Activated T-cell treated with anti-CD3 and anti-CD28 coated beads for 24 hours (primary cell): Measurements from ENCODE around the gene MRPL32.
A peak's percentile ranks its signal among the peaks of the same experiment; 100 is the strongest.

Experiments
- DNase-seq: peaks from one replicate; pipeline ENCODE4 v3.0.0-alpha.2; 2020; ENCODE audit warnings: low read depth

The MRPL32 gene

DNA sequence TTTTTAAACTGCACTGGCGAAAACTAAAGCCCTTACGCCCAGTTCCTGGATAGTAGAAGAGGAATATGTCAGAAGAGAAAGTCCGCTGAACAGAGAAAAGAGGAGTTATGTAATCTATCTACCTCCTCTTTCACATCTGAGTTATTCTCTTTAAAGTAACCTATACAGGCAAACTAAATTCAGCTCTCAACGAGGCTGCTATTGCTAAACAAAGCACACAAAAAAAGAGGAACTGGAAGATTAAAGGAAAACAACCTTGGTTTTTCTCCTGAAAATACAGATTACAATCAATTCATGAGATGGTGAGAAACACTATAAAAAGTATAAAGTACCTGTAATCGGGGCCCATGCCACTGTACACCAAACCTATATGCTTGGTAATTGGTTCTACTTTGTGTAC lies 6.0 kb upstream of the MRPL32 start:
- DNase-seq = no peak

GRCh38 chr7:42928754-42929153 lies 3.4 kb upstream of the MRPL32 start:
- DNase-seq = no peak

DNA sequence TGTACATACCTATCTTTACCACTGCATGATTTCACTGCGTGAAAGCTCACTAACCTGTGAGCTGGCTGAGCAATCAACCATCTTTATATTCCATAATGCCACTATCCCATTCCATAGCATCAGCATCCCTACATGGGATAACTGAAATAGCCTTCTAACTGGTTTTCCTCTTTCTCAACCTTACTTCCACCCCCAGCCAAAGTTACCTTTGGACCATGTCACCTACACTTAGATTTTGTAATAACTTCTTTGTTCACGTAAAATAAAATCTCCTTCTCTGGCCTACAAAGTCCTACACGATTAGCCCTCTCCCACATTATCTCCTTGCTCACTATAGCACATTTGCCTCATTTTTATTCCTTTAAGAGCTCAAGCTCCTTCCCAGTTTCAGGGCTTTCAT lies 2.7 kb upstream of the MRPL32 start:
- DNase-seq = no peak

- DNase-seq = no peak
These were observed 1.3 kb upstream of the MRPL32 start for GRCh38 chr7:42930889-42931288.

- DNase-seq = no peak
These were observed 736 bp upstream of the MRPL32 start for GRCh38 chr7:42931447-42931833.

GRCh38 chr7:42932811-42933591 lies 825 bp downstream of the MRPL32 start:
- no peak for DNase-seq

GRCh38 chr7:42934291-42934690 lies 2.1 kb downstream of the MRPL32 start:
- DNase-seq = no peak

DNA sequence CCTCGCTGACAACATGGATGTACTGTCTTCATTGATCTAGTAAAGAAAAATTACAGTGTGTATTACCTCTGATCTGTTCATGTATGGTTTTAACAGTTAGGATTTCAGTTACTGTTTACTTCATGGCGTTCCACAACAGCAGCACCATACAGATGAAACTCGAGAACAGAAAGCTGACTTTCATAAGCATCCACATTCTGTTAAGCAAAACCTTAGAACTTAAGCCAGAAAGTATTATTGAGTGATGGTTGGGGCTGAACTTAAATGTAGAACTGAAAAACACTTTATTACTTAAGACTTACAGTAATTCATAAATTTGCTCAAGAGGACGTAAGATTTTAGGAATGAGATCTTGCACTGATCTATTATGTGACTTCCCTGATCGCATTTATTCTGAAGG lies 3.7 kb downstream of the MRPL32 start:
- no peak for DNase-seq

- DNase-seq = no peak
These were observed 7.5 kb downstream of the MRPL32 start for GRCh38 chr7:42939457-42940240.

DNA sequence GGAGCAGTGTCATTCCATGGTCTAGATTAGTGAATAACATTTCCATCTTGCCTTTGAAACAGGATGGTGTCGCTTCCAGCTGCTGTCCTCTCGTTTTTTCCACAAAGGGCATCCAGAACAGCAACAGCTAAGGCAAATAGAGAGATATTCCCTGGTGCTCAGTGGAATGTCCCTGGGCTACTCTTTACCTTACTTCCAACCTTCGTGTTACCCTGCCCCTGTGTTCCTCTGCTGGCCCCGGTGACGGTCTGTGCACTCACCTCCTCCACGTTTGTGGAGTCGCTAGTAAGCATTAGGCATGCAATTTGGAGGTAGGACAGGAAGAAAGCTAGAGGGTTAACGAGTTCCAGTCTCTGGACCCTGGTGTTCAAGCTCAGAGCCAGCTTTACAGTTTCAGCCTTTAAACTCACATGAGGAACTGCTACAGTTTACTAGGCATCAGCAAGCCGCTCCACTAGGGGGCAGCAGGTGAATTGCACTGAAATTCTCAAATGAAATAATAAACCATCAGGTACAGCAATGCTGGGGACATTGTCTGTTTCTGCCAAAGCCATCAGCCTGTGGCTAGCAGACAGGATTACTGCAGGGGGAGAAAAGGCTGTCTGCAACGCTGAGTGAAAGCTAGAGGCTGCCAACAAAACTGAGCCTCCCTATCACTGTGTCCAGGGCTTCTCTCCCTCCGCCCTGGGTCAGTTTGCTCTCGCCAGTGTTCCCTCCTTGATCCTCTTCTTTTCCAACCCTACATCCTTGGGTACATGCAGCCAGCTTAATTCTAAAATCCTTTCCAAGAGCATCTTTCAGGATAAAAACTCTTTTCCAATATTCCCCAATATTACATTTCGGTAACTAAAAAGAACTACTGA lies 9.0 kb downstream of the MRPL32 start:
- DNase-seq = peak; percentile 63

DNA sequence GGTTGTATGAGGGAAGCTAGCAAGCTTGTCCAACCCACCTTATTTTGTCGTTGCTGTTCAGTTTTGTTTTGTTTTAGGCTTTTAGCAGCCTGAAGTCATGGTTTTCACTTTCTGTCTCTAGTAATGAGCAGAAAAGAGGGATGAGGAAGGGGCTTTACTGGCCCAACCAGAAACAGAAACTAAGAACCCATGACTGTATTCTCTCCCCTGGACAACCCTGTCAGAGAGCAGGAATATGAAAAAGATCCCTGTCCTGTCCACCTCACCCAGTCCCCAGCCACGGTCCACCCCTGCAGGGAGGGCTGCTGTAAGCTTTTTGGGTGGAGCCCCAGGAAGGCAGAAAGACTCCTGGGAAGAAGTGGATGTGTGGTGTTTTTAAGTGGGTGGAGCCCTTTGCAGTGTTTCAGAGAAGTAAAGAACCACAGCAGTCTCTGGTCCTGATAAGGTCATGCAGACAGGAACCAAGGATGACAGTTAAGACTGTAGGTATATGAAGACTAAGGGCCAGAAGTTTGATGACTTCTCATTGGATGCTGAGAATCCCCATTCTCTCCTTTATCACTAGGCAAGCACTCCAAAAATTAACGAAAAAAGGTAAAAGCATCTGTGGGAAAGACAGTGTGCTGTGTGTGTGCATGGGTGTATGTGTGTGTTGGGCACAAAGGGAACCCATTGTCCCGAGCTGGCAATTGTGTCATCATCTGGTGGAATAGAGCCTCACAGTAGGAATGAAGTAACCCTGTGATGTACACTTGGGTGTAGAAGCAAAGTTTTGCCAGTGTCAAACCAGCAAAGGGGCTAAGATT lies 13.8 kb downstream of the MRPL32 start:
- DNase-seq = no peak

DNA sequence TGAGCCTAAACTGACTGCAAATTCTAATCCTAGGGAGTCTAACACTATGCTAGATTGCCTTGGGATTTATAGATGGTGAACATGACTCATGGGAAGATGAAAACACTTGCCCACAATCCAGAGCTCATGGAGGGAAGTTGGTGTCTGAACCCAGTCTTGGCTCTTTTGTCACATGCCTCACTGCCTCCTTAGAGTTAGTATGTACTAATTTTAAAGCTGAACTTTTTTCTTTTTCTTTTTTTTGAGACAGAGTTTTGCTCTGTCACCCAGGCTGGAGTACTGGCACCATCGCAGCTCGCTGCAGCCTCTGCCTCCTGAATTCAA lies 14.4 kb downstream of the MRPL32 start:
- DNase-seq = no peak

DNA sequence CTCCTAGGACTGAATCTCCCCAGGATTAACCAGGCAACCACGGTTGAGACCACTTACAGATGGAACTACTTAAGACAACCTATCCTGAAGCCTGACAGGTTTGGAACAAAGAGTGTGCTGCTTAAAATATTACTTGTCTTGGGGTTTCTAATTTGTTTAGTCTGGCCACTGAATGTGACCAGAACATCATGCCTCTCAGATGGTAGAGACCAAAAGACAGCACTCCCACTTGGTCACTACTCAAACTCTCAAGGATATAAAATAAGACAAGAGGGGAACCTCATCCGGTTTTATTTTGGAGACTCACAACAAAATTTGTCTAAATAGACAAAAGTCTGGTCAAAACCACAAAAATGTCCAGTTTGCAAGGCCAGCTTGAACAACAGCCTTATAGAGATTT lies 15.3 kb downstream of the MRPL32 start:
- no peak for DNase-seq

GRCh38 chr7:42950417-42950816 lies 18.2 kb downstream of the MRPL32 start:
- DNase-seq = no peak

GRCh38 chr7:42952328-42952727 lies 20.2 kb downstream of the MRPL32 start:
- no peak for DNase-seq

GRCh38 chr7:42953994-42954393 lies 21.8 kb downstream of the MRPL32 start:
- no peak for DNase-seq

DNA sequence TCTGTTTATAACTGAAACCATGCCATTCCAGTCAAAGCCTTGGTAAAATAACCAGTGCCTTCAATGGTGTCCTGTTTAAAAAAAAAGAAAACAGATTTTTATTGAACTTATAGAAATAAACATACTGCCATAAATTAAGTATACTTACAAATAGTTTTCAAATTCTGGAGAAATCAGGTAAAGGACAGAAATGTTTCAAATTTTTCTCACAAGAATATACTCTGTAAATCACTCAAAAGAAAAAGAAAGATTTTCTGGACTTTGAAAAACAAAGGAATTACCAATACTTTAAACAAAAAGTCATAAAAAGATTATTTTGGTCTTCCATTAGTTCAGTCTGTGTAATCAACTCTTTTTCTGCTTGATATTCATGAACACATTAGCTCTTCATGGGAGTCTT lies 23.9 kb downstream of the MRPL32 start:
- DNase-seq = no peak

DNA sequence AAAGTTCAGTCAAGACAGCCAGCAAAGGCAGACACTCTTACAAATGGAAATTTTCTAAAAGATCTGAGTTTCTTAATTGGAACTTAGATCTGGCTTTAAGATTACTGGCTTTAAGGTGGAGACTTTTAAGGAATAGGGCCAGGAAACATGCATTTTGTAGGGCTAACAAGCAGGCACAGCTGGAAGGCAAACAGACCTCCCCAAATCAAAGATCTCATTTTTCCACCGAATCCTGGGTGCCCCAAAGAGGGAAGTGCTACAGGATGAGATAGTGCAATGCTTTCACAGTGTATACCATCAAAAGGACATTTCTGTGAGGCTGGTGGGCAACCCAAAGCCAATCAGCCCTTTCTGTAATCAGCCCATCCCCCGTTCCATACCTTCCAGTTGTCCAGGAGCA lies 27.4 kb downstream of the MRPL32 start:
- DNase-seq = no peak

GRCh38 chr7:42960762-42961161 lies 28.6 kb downstream of the MRPL32 start:
- no peak for DNase-seq

DNA sequence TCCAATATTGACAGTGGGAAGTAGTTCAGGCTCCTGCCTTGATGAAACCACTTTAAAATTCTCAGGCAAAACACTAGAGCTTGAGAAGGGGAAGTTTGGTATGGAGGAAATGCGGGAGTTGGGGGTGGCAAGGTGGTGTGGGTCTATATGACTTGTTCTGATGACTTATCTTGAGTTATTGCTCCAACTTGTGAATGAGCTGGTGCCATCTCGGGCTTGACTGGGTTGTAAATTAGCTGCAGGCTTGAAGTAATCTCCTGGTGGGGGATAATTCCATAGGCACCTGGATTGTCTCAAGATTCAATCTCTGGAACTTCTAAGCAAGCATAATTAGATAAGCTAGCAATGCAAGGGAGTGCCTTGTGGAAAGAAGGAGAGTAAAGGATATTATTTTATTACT lies 29.0 kb downstream of the MRPL32 start:
- DNase-seq = no peak

DNA sequence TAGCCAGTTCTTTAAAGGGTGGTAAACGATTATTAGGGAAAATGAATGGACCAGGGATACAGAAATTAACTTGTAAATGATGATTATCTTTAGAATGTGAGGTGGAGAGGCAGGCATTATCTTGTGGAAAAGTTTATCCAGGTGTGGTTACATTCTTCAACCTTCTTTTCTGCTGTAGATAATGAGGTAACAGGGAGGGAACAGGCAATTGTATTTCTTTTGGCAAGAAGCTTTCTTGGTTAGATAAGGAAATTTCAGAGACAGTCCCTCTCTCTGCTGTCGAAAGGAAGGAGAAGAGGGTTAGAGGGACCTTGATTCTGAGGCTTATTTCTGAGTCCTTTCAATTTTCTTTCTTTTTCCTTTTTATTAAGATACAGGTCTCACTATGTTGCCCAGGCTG lies 32.1 kb downstream of the MRPL32 start:
- DNase-seq = no peak
